Naive B cell (primary cell): ENCODE measurements around the gene TOPBP1. TPM values are rescaled to one million over a fixed set of nuclear protein-coding genes. Genes with fewer than 3 reads are reported as not detected.
"Not testable (repeated sequence)": the region's sequence is repeated elsewhere in the genome, so short reads cannot be mapped to it uniquely, and the experiment has no call there.

Experiments
- ATAC-seq, 2 donors: fragments of 150-1000 bp; cut with Tn5 transposase; 2 replicates each; pipeline ENCODE4 v1.10.0; 2021; ENCODE audit warnings: low read depth in 2 of 2, mild to moderate bottlenecking in 2 of 2, moderate library complexity in 2 of 2
- DNase-seq: peaks from one replicate; pipeline ENCODE4 v3.0.0; 2022
- H3K27ac Mint-ChIP-seq, 6 donors: one replicate each; pipeline ENCODE4 v1.8.0; 2020 to 2022; ENCODE audit warnings: mild to moderate bottlenecking in 6 of 6, mixed read lengths in 6 of 6, moderate library complexity in 5 of 6, inconsistent platforms in 2 of 6
- H3K27me3 Mint-ChIP-seq, 3 donors: one replicate each; pipeline ENCODE4 v1.8.0; 2021 to 2022; ENCODE audit warnings: mixed read lengths in 3 of 3, mild to moderate bottlenecking in 1 of 3
- H3K36me3 Mint-ChIP-seq, 2 donors: one replicate each; pipeline ENCODE4 v1.8.0; 2020 to 2022; ENCODE audit warnings: mixed read lengths in 2 of 2, inconsistent platforms in 1 of 2, mild to moderate bottlenecking in 1 of 2
- H3K4me1 Mint-ChIP-seq, 3 donors: one replicate each; pipeline ENCODE4 v1.8.0; 2020 to 2022; ENCODE audit warnings: mixed read lengths in 3 of 3, inconsistent platforms in 1 of 3, mild to moderate bottlenecking in 1 of 3, moderate library complexity in 1 of 3
- H3K4me3 Mint-ChIP-seq, 8 donors: one replicate each; pipeline ENCODE4 v1.8.0; 2020 to 2022; ENCODE audit warnings: mild to moderate bottlenecking in 8 of 8, mixed read lengths in 8 of 8, moderate library complexity in 8 of 8, inconsistent platforms in 2 of 8
- H3K9me3 Mint-ChIP-seq, 7 donors: one replicate each; pipeline ENCODE4 v1.8.0; 2020 to 2022; ENCODE audit warnings: mixed read lengths in 7 of 7, mild to moderate bottlenecking in 5 of 7, inconsistent platforms in 2 of 7, moderate library complexity in 1 of 7
- polyA plus RNA-seq, 6 donors: library from polyadenylated mRNA; unstranded; fragments of 300-500 nt; fragmentation: Illumina TruSeq; gene quantifications; one replicate each; pipeline ENCODE4 v1.2.3, GENCODE V29; 2021; ENCODE audit warnings: low read depth in 6 of 6

The TOPBP1 gene
- polyA plus RNA-seq, 6 donors from 2014 or later: 1.6 to 20.8 (median 11.9) TPM

DNA sequence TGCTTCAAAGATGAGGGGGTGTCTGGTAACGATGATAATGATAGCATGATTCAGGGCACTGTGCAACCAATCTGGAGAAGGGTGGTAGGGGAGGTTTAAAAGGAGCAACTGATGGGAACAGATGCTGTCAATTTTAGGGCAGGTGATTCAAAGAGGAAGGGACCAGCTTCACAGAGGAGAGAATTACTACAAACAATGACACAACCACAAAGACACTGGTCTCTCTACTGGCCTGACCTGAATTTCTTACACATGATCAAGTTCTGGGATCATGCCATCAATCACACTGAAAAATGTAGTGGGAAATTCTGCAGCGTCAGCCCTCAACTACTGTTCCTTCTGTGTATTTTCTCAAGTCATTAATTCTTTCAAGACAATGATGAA is 90.8 kb downstream of the TOPBP1 start:
- no peak for ATAC-seq
- no peaks in the 10 kb centered on the region for H3K27me3 Mint-ChIP-seq
- H3K9me3 Mint-ChIP-seq: no peaks in the 10 kb centered on the region
- no peak for DNase-seq
- peaks cover 39 to 71% (median 47%) of the 10 kb centered on the region in 3 donors for H3K4me1 Mint-ChIP-seq
- H3K36me3 Mint-ChIP-seq: peaks cover 0 to 4% of the 10 kb centered on the region in 2 donors
- H3K4me3 Mint-ChIP-seq: peak overlapping the region in 6 of 8 donors; percentile 19 to 78 (median 51)
- peak overlapping the region in 2 of 6 donors; percentile 43 to 93 for H3K27ac Mint-ChIP-seq

DNA sequence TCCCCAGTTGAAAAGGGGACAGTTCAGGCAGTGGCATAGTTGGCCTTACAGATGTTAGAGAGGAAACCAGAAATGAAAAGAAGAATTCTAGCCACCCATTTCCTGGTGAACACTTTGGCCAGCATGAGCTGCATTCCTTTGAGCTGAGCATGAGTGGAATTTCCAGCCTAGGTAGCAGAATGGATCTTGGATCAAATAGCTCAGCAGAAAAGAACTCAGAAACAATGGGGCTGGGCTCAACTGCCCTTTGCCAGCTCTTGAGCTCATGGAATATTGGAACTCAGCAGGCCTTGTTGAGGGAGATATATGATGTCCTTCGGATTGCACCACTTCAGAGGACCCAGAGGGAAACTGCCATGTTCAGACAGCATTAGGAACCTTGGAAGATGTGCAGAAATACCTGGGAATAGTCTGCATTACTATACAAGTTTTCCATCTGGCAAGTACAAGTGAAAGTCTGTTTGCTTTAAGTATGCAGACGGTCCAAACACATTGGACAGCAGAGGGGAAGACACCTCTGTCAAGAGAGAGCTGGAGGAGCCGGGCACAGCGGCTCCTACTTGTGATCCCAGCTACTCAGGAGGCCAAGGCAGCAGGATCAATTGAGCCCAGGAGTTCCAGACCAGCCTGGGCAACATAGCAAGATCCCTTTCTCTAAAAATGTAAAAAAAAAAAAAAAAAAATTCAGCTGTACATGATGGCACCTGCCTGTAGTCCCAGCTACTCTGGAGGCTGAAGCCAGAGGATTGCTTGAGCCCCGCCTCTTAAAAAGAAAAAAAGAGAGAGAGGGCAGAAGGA is 91.4 kb downstream of the TOPBP1 start:
- Mint-ChIP-seq H3K9me3 (no peaks in the 10 kb centered on the region), H3K27me3 (no peaks in the 10 kb centered on the region), H3K4me3 (peak overlapping the region in 4 of 8 donors; percentile 19 to 51 (median 32)), H3K27ac (peak overlapping the region in 2 of 6 donors; percentile 43 to 93), H3K36me3 (peaks cover 0 to 4% of the 10 kb centered on the region in 2 donors), H3K4me1 (peaks cover 36 to 66% (median 47%) of the 10 kb centered on the region in 3 donors)
- DNase-seq (no peak), ATAC-seq (no peak)

DNA sequence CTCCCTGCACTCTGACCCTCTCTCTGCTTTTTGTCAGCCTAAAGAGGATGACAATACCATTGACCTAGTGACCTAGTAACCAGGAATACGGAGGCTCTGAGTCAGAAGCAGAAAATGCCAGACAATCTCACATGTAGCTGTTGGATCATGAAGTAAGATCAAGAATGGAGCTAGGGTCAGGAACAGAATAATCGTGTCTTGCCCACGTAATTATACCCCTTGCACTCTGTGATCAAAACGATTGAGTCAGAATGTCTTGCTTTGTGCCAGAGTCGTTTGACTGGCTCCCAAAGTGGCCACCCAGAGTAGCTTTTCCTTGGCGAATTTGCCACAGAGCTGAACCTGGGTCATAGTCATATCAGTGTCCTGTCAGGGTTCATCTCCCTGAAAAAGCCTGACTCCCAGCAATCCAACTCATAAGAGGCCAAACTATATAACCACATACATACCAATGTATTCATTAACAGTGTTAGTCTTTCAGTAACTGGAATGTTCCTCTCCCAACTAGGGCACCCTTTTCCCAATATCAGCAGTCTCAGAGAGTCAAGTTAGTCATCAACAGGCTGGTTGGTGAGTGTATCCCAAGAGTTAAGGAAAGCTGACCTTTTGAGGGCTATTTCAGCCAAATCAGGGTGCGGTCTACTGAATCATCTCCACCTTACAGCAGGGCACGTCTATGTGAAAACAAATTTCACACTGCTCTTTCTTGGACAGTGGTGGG is 93.3 kb downstream of the TOPBP1 start:
- DNase-seq (no peak), ATAC-seq (no peak)
- Mint-ChIP-seq H3K27me3 (no peaks in the 10 kb centered on the region), H3K36me3 (no peaks in the 10 kb centered on the region), H3K4me1 (peaks cover 28 to 56% (median 38%) of the 10 kb centered on the region in 3 donors), H3K9me3 (no peaks in the 10 kb centered on the region), H3K4me3 (peak overlapping the region in 1 of 8 donors; percentile 12), H3K27ac (no peak overlapping the region)

DNA sequence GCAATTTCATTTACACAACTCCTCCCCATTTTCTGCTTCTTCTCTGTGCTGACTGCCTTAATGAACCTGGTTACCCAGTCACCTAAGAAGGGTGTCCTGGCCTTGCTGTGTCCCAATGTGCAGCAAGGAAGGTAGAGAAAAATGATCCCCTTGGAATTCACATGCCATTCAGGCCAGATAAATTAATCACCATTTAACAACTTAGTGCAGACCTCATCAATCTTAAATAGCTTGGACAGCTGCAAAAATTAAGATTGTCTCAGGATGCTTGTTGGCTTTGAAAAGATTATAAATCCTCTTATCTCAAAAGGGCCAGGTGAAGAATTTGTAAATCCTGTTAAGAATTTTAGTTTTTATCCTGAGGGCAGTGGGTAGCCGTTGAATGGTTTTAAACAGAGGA is 97.9 kb downstream of the TOPBP1 start:
- ATAC-seq: no peak
- Mint-ChIP-seq H3K4me1 (peaks cover 10 to 32% (median 13%) of the 10 kb centered on the region in 3 donors), H3K27me3 (no peaks in the 10 kb centered on the region), H3K4me3 (no peak overlapping the region), H3K27ac (no peak overlapping the region), H3K36me3 (no peaks in the 10 kb centered on the region), H3K9me3 (peaks cover 0 to 7% (median under 1%) of the 10 kb centered on the region in 7 donors)
- no peak for DNase-seq

DNA sequence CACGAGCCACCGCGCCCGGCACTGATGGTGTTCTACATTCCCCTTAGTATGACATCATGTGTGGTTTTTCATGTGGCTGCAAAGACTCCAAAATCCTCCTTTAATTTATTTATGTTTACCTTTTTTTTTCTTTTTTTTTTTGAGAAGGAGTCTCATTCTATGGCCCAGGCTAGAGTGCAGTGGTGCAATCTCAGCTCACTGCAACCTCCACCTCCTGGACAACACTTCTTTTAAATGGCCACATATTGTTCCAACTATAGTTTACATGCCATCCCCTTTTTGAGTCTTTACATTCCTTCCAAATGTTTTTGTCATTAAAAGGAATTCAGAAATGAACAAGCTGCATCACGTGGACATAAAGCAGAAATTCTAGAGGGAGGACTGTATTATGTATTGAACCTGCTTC is 98.6 kb downstream of the TOPBP1 start:
- peaks cover 0 to 6% of the 10 kb centered on the region in 2 donors for H3K36me3 Mint-ChIP-seq
- no peaks in the 10 kb centered on the region for H3K27me3 Mint-ChIP-seq
- ATAC-seq (no peak), DNase-seq (no peak)
- H3K9me3 Mint-ChIP-seq: peaks cover 0 to 13% (median 3%) of the 10 kb centered on the region in 7 donors
- peaks cover 8 to 29% (median 13%) of the 10 kb centered on the region in 3 donors for H3K4me1 Mint-ChIP-seq
- H3K4me3 Mint-ChIP-seq: no peak overlapping the region
- H3K27ac Mint-ChIP-seq: no peak overlapping the region

DNA sequence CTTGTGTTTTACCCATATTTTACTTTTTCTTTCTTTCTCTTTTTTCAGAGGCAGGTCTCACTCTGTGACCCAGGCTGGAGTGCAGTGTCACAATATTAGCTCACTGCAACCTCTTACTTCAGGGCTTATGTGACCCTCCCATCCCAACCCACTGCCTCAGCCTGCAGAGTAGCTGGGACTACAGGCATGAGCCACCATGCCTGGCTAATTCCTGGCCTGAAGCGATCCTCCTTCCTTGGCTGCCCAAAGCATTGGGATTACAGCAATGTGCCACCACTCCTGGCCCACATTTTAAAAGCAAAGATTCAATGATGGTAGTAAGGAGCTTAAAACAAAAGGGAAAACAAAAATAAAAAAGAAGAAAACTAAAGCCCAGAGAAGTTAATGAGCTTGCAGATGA is 99.4 kb downstream of the TOPBP1 start:
- ATAC-seq (no peak), DNase-seq (no peak)
- Mint-ChIP-seq H3K27ac (no peak overlapping the region), H3K4me1 (peaks cover 4 to 22% (median 13%) of the 10 kb centered on the region in 3 donors), H3K36me3 (peaks cover 0 to 6% of the 10 kb centered on the region in 2 donors), H3K27me3 (no peaks in the 10 kb centered on the region), H3K9me3 (peaks cover 0 to 14% (median 3%) of the 10 kb centered on the region in 7 donors), H3K4me3 (no peak overlapping the region)

DNA sequence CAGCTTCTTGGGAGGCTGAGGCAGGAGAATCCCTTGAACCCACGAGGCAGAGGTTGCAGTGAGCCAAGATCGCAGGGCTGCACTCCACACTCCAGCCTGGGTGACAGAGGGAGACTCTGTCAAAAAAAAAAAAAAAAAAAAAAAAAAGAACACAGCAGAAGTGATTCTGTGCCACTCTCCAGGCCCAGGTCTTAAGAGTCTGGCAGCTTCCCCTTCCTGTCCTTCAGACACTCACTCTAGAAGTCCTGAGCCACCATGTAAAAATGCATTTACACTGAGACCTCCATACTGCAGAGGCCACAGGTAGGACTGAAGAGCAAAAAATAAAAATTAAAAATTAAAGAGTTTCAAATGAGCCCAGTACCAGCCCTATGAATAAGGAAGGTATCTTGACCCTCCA is 100.1 kb downstream of the TOPBP1 start:
- H3K4me1 Mint-ChIP-seq: peaks cover 4 to 15% (median 6%) of the 10 kb centered on the region in 3 donors
- no peak overlapping the region for H3K4me3 Mint-ChIP-seq
- H3K27me3 Mint-ChIP-seq: no peaks in the 10 kb centered on the region
- peaks cover 0 to 14% (median 3%) of the 10 kb centered on the region in 7 donors for H3K9me3 Mint-ChIP-seq
- H3K36me3 Mint-ChIP-seq: peaks cover 0 to 6% of the 10 kb centered on the region in 2 donors
- no peak for DNase-seq
- peak overlapping the region in 1 of 6 donors; percentile 87 for H3K27ac Mint-ChIP-seq
- peak; percentile 46 to 54 for ATAC-seq

DNA sequence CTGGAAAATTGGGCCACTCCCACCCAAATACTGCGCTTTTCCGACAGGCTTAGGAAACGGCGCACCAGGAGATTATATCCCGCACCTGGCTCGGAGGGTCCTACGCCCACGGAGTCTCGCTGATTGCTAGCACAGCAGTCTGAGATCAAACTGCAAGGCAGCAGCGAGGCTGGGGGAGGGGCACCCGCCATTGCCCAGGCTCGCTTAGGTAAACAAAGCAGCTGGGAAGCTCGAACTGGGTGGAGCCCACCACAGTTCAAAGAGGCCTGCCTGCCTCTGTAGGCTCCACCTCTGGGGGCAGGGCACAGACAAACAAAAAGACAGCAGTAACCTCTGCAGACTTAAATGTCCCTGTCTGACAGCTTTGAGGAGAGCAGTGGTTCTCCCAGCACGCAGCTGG is 110.2 kb downstream of the TOPBP1 start:
- H3K27me3 Mint-ChIP-seq, DNase-seq, ATAC-seq, H3K27ac Mint-ChIP-seq, H3K9me3 Mint-ChIP-seq, H3K4me3 Mint-ChIP-seq, H3K36me3 Mint-ChIP-seq: not testable (repeated sequence)
- H3K4me1 Mint-ChIP-seq: peaks cover 8 to 17% (median 16%) of the 10 kb centered on the region in 3 donors

Other genes starting within 250 kb of the TOPBP1 start
- 10 to 100 TPM; 29.6 to 50.0 (median 38.7) TPM for gene CDV3, start 88.3 kb downstream of the TOPBP1 start, polyA plus RNA-seq
- gene TF, start 84.5 kb upstream of the TOPBP1 start, polyA plus RNA-seq: under 1 TPM in 2 of 6 donors, not detected in 4; 0.24 to 0.29 TPM
- gene SRPRB, start 143.9 kb upstream of the TOPBP1 start, polyA plus RNA-seq: 10 to 100 TPM; 15.4 to 33.9 (median 28.2) TPM
- gene RAB6B, start 233.9 kb upstream of the TOPBP1 start, polyA plus RNA-seq: under 1 TPM in 5 of 6 donors, not detected in 1; 0.15 to 0.74 (median 0.24) TPM